NCI-H524 treated with DMSO at 0.1 percent for 48 hours (cell line): ENCODE measurements around the gene TMEM190.
"Not testable (repeated sequence)": the region's sequence is repeated elsewhere in the genome, so short reads cannot be mapped to it uniquely, and the experiment has no call there.

Source experiments
- DNase-seq: peaks from one replicate; lab custom pipeline; 2025; lab: John Stamatoyannopoulos, UW

The TMEM190 gene

GRCh38 chr19:55391702-55392615, 15.3 kb downstream of the TMEM190 start:
- DNase-seq, result no peak

- DNase-seq, result no peak
Measured at GRCh38 chr19:55392820-55393761, 16.5 kb downstream of the TMEM190 start.

GRCh38 chr19:55398200-55398925, 21.7 kb downstream of the TMEM190 start:
- no peak for DNase-seq

GRCh38 chr19:55400281-55401087, 23.9 kb downstream of the TMEM190 start:
- DNase-seq, result no peak

DNA sequence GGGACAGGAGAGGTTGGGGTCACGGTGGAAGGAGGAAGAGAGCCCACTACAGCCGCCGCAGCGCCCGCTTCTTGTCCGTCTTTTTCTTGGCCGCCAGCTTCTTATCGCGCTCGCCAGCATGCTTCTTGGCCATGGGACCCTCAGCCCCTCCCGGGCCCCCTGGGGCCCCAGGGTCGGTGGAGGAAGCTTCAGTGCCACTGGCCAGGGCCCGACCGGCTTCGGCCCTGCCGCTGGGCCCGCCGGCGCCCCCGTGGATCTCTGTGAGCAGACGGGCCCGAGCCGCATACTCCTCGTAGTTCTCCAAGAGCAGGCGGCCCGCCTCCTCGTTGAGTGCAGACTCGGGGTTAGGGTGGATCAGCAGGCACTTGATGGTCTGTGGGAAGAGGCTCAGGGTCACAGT, 24.8 kb downstream of the TMEM190 start:
- DNase-seq, result not testable (repeated sequence)

- DNase-seq, result no peak
Measured at GRCh38 chr19:55402509-55402908, 25.9 kb downstream of the TMEM190 start.

GRCh38 chr19:55405638-55406037, 29.0 kb downstream of the TMEM190 start:
- DNase-seq, result no peak

DNA sequence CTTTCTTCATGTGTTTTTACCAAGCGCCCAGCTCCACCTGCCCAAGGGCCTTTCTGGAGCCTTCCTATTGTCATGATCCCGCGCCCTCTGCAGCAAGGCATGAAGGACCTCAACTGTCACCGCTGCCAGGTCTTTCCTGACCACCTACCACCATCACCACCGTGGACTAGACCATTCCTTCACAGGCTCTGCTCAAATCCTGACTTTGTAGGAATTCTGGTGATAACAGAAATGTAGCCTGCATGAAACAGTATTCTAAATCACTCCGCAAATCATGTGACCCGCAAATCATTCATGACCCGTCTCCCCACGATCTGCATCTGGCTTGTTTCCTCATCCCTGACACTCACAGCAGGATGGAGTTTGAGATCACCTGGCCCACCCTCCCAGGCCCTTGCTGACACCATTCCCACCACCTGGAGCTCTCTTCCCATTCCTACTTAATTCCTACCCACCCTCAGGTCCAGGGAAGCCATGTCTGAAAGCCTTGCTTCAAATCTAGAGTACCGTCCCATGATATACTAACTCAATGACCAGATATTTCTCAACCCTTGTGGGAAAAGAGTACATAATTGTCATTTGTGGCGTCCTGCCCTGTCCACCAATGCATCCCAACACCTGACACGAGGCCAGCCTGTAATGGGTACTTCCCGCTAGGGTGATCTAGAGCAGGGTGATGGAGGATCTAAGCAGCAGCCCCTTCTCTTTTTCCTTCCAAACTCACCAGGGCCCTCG, 29.6 kb downstream of the TMEM190 start:
- no peak for DNase-seq

GRCh38 chr19:55406826-55407549, 30.4 kb downstream of the TMEM190 start:
- DNase-seq, result no peak

DNA sequence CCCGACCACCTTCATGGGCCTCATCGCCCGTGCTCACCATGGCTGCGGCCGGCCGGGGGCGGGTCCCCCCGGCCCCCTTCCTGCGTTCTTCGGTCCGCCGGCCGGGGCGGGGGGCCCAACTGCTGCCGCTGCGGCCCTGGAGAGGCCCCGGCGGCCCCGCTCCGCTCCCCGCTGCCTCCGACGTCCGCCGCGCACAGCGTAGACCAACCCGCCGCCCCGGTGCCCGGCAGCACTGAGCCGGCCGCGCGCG, 30.8 kb downstream of the TMEM190 start, which contains the start of gene UBE2S:
UBE2S (minus strand) TSS at position 239 of the 250 bp plus-strand sequence; CDS start at position 40, 199 bp downstream.
- not testable (repeated sequence) for DNase-seq

GRCh38 chr19:55407800-55408532, 31.3 kb downstream of the TMEM190 start:
- DNase-seq, result peak; percentile 94

DNA sequence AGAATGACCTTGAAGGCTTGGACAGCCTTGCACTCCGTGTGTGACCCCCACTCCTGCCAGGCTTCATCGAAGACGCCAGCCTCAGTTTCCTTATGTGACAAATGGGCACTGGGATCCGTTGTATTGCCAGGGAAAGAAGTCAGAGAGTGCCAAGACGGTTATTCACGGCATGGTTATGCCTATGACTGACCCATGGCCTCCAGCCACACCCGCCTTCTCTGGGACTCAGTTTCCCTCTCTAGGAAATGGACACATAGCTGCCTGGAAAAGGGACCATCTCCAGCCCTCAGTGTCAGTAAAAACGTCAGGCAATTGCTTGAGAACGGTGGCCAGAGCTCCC, 31.9 kb downstream of the TMEM190 start:
- DNase-seq, result no peak

GRCh38 chr19:55409179-55409578, 32.6 kb downstream of the TMEM190 start:
- not testable (repeated sequence) for DNase-seq

DNA sequence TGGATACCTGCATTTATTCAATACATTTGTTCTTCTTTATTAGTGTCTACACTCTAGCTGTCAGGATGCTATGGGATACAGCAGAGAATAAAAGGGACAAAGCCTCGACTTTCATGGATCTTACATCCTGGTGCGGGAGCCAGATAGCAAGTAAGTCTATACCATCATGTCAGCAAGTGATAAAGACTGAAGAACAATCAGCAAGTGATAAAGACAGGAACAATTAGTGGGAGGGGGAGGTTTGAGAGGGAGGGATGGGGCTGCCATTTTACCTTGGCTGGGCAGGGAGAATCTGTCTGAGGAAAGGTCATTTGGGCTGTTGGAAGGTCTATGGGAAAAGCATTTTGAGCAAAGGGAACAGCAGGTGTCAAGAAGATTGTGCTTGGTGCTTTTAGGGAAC, 33.5 kb downstream of the TMEM190 start:
- no peak for DNase-seq

DNA sequence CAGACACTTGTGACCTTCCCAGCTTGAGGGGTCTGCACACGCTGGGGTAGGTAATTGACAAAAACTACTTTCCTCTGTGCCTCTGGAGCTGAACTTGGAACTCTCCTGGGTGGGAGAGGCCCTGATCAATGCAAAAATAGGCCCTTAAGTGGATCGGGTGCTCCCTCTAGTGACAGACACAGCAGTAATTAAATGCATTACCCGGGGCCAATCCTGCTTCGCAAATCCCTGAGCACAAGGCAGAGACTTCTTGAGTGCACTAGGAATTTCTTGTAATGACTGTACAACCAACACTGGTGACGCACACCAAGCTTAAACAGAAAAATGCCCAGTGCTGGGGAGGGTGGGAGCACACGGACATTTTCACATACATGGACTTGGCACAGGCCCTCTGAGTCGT, 41.6 kb downstream of the TMEM190 start:
- no peak for DNase-seq

DNA sequence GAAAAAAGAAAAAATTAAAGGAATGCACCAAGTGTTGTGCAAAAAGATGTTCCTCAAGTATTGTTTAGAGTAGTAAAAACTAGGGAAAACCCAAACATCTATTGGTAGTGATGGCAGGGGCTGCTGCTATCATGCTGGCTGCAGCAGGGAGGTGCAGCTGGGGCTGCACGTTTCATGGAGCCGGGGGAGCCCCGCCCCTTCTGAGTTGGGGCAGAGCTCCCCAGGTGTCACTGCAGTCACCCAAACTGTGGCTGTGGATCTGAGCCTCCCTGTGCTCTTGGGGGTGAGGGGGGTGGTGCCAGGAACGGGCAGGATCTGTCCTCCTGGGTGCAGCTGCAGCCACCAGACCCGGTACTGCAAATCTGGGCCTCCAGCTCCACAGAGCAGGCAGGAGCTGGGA, 42.5 kb downstream of the TMEM190 start:
- no peak for DNase-seq

DNA sequence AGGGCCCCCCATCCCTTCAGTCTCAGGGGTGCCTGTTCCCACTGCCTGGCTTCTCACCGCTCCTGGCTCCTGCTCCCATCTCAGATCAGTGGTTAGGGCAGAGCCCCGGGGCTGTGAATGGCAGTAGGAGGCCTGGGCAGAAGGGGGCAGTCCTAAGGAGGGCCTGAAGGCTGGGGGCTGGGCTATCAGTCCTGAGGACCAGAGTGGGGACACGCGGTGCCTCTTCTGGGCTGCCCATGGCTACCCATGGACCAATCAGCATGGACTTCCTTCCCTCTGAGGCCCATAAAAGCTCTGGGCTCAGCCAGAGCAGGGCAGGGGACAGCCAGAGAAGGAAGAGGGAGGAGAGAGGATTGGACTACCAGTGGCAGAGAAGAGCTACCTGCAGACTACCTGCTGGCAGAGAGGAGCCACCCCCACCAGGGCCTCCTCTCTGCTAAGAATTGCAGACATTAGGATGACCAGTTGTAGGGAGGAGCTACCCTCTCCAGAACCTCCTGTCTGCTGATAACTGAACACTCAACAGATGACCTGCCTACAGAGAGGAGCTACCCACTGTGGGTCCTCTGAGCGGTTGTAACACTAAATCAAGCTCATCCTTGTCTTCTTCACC, 43.1 kb downstream of the TMEM190 start:
- DNase-seq, result no peak

DNA sequence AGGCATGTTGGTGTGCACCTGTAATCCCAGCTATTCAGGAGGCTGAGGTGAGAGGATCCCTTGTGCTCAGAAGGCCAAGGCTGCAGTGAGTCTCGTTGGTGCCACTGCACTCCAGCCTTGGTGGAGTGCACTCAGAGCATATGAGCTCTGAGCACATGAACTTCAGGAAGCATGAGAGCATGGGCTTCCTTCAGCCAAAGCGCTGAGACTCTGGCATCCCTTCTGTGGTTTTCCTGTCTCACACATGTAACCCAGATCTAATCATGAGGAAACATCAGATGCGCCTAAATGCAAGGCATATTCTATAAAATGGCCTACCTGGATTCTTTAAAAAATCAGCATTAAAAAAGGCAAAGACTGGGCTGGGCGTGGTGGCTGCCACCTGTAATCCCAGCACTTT, 44.7 kb downstream of the TMEM190 start:
- DNase-seq, result not testable (repeated sequence)
